NCI-H226 (cell line): ENCODE data around the gene KDSR.

Experiments
- DNase-seq: peaks from one replicate; pipeline ENCODE4 v3.0.0-alpha.2; 2015

KDSR gene

DNA sequence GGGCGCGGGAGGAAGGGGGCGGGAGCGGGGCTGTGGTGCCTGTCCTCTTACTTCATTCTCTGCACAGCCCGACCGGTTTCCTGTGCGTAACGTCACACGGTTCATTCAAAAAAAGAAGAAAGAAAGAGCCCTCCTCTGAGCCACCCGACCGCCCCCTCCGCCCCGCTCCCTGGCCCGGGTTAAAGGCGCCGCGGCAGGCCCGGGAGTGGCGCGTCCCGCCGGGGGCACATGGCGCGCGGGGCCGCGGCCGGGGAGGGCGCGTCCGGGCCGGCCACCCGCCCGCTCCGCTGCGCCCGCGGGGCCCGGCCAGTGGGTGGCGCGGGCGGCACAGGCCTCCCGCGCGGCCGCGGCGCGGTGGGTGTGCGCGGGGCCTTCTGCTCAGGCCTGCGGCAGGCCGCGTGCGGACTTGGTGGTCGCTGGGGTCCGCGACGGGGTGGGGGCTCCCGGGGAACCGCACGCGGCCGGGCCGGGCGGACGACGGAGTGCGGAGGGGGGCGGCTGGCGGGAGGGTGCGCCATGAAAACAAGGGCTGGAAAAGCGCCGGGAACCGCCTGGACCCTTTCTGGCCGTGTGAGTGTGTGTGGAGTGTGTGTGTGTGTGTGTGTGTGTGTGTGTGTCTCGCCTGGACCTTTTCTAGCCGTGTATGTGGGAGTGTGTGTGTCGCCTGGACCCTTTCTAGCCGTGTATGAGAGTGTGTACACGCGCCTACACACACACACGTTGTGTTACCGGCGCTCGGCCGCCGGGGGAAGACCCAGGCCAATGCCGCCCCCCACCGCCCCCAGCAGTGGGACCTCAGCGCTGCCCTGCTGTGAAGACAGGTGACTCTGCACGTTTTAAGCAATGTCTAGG, 46.7 kb downstream of the KDSR start:
- peak; percentile 48 for DNase-seq

DNA sequence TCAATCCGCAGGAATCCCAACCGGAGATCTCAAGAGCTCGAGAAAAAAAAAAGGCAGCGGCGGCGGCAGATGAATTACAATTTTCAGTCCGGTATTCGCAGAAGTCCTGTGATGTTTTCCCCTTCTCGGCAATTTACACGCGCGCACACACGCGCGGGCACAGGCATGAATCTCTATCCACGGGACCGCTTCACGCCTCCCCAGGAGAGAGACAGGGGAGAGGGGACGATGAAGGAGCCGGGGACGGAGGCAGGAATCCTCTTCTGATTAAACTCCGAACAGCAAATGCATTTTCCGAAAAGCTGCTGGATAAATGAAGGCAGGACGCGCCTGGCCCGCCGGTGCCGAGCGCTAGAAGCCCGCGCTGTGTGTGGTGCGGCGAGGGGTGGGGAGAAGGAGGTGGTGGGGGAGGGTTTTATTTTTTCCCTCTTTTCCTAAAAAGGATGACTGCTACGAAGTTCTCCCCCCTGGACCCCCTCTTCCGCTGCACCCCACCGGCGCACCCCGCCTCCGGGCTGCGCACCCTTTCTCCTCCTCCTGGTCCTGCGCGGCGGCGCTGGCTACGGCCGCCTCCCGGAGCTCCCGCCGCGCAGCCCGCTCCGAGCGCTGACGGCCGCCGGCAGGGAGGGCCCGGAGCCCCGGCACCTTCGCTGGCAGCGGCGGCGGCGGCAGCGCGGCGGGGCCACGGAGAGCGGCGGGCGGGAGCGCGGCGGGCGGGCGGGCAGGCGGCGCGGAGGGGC, 47.5 kb downstream of the KDSR start, which contains the start of gene BCL2:
Gene BCL2, minus strand, starts transcription at position 387 of the 740 bp plus-strand sequence.
- DNase-seq = no peak

DNA sequence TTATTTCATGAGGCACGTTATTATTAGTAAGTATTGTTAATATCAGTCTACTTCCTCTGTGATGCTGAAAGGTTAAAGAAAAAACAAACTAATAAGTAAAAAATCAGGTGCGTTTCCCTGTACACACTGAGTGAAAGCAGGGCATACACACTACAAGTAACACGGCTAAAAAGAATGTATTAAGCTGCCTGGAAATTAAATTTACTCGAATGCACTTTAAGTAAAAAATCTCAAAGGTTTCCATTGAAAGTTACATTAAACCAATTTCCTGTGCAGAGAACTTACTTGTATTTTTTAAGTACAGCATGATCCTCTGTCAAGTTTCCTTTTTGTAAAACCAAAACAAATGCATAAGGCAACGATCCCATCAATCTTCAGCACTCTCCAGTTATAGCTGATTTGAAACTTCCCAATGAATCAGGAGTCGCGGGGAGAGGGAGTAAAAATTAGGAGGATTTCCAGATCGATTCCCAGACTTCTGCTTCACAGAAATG, 48.1 kb downstream of the KDSR start:
- no peak for DNase-seq

DNA sequence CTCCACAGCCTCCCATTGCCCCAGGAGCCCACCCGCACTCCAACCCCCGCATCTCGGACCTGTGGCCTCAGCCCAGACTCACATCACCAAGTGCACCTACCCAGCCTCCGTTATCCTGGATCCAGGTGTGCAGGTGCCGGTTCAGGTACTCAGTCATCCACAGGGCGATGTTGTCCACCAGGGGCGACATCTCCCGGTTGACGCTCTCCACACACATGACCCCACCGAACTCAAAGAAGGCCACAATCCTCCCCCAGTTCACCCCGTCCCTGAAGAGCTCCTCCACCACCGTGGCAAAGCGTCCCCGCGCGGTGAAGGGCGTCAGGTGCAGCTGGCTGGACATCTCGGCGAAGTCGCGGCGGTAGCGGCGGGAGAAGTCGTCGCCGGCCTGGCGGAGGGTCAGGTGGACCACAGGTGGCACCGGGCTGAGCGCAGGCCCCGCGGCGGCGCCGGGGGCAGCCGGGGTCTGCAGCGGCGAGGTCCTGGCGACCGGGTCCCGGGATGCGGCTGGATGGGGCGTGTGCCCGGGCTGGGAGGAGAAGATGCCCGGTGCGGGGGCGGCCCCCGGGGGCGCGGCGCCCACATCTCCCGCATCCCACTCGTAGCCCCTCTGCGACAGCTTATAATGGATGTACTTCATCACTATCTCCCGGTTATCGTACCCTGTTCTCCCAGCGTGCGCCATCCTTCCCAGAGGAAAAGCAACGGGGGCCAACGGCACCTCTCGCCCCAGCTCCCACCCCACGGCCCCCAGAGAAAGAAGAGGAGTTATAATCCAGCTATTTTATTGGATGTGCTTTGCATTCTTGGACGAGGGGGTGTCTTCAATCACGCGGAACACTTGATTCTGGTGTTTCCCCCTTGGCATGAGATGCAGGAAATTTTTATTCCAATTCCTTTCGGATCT, 48.8 kb downstream of the KDSR start:
- DNase-seq = no peak

DNA sequence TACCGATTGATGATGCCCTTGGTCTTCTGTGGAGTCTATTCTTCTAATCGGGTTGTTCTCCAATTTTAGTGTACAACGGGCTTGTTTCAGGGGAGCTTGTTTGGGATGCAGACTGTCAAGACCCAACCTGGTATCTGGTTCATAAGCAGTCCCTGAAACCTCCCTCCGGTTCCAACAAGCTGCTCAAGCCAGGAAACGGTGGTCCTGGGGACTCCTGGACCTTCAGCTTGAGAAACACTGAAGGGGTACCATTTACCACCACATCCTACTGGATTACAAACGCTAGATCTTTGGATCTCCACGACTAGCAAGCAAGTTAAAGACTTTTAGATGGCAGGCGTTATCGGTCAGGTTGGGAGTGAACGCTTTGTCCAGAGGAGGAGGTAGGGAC, 49.5 kb downstream of the KDSR start:
- no peak for DNase-seq

DNA sequence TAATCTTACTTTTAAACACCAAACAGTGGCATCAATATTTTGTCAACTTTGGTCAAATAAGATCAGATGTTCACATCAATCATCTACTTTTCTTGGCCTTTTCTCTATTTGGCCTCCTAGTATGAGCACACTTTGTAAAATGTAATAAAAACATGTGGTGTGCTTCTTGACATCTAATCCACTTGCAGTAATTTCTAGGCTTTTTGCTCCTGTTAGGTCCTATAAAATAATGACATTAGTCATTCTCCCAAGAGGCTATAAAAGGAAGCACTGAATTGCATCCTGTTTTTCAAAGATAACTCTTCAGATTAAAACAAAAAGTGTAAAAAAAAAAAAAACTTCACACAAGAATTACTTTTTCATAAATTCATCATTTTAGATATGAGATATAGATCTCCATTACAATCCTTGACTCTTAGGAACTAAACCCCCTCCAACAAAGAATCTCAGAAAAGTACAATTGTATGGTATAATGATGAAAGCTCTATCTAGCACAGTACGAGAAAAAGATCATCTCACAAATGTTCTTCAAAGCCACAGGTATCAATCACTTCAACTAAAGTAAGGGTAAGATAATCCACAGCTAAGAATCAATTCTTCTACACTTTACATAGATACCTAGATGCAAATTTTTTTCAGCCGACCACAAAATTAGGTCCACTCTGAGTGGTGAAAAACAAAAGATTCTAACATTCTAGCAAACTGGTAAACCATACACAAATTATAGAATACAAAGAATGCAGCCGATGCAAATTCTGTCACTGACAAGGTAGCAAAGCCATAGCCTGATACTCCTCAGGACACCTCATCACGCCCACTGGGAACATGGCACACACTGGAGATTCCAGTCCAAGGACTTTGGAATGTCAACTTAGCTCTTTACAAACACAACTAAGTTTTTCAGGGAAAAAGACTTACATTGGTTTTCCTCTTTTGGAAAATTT, 50.1 kb downstream of the KDSR start:
- no peak for DNase-seq

DNA sequence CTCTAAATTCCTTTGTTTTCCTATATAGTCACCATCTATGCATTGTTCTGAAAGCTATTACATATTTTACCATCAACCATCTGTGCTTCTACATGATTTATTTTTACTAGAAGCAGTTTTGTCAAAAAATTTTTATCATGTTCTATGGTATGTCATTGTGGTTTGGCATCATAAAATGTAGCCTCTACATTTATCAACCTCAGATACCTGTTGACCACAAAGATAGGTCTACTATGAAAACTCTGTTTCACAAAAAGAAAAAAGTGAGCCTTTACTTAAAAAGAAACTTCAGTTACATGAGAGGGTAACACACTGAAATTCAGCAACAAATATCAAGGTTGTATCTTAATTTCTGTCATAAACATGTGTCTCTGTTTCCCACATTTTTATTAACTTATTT, 51.1 kb downstream of the KDSR start:
- peak; percentile 39 for DNase-seq

DNA sequence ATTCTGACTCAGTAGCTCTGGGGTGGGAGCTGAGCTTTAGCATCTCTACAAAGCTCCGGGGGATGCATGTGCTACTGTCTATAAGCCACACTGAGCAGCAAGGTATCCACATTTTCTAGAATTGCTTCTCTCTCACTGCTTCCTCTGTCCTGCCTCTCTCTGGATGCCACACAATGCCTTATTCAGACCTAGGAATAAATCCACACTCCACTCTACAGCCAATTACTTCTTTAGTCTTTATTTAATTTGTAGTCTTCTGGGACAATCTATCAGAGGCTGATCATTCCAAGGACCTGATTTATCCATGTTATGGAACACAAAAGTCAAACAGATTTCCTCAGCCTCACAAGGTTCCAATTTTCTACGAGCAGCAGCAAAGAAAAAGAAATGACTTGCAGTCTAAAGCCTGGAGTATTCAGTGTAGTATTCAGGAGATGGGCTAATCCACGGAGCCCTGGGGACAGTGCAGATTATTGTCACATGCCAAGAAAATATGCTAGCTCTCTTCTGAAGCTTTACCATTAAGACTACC, 51.8 kb downstream of the KDSR start:
- DNase-seq = no peak

DNA sequence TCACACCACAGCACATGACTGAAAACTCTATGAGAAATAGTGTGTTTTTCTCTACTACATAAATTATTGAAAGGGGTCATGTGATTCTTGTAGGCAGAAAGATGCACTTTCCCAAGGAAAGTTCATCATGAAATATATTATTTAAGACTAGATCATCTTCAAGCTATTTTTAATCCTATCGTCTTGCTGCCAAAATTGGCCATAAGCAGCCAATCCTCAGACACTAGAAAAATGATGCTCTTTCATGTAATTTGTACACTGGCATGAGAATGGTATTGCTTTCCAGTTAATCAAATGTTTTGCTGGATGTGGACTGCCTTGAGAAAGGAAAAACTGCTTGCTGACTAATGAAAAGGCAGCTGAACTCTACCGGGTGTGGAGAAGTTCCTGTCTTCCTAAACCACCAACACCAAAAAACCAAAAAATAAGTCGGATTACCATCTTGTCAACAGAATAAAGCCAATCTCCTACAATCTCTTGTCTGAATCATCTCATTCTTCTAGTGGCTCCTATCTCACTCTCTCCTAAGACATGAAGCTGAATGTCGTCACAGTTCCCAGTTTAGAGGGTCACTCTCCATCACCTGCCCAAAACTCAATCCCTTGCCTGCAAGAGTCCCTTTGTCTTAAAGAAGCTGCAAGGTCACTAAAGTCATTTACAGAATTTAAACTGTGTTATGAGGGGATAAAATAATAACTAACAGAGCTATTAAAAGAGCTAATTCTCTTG, 52.8 kb downstream of the KDSR start:
- no peak for DNase-seq

DNA sequence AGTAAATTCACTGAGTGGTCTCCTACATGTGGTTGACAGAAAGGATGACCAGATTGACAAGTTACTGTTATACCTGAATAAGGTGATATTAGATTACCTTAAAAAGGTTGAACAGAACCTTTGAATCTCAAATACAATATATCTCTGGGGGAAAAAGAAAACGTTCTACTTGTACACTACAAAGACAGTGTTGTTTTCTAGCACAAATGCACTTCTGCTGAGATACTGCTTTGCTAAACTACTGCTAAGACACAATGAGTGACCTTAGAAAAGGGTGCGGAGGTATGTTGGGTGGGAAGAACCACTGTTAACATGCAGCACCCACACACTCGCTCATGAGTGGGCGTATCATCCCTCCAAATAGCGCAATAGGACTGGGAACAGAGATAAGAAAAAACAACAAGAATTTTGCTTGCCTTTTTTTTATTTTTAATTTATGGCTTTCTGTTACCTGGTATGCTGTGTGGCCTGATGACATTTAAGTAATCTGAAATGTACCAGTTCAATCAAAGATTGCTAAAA, 53.5 kb downstream of the KDSR start:
- no peak for DNase-seq

DNA sequence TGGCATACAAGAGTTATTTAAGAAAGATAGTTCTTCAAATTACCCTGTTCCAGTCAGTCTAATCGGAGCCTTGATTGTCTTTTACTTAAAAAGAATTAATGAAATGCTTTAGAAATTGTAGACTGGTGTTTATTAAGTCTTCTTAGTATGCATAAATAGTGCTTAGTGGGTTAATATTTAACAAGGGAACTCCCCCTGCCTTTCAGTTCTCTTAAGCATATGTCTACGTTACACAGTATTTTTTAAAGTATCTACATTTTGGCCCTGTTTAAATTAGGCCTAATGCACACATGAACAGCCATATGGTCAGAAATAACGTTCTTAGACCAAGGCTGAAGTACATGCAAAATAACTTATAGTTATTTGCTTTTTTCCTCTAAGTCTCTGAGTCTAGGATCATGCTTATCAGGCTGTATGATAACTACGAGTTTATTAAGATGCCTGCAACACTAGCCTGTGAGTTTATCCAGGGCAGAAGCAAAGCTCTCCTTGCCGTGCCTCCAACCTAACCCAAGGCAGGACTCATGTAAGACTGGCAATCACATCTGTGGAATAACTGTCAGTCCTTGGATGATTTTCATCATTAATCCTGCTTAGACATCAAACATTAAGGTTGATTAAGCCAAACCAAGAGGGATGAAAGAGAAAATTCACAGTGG, 54.1 kb downstream of the KDSR start:
- no peak for DNase-seq

DNA sequence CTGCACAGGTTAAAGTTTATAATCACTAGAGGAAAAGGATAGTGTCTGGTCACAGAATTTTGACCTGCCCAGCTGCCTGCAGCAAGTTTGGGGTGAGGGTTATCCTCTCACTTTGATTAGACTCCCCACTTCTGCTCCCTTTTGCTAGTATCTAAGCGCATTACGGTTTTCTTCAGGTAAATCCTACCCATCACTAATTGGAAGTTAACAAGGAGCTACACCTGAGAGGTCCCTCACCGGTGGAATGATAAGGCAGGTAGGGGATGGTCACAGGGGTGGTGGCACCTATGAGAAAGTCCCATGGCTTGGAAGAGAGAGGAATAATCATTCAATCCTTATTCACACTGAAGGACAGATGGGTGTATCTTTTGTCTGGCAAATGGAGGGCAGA, 55.0 kb downstream of the KDSR start:
- DNase-seq = no peak

DNA sequence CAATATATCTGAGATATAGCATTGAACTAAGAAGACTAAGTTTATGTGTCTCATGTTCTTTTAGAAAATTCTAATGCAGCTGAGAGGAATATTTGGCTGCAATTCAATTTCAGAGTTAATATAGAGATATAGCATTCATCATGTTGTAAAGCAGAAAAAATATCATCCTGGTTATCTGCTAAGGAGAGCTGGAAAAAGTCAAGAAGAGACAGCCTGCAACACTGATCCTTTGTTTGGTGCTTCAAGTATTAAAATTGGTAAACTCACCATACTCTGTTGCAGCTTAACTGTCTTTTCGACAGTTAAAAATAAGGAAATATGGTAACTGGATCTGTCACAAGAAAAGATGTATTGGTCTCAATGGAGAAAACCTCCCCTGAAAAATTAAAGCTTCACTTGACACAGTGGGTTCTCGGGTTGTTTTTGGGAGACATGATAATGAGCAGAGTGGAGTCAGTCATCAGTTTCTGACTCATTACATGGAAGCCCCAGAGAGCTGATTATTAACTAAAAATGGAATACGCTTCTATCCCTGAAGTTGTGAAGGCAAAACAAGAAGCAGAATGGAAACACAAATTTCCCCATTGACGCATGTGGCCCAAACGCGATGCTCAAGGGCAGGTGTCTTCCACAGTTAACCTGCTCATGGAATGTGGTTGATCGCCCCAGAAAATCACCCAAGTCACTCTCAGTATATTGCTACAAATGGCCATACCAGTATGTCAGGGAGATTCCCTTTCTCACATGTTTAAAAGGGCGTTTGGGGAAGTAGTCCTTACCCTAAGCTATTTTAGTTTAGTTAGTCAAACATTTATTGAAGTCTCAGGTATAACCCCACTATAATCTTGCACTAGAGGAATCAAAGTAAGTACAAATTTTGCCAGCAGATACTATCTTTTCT, 55.6 kb downstream of the KDSR start:
- no peak for DNase-seq

DNA sequence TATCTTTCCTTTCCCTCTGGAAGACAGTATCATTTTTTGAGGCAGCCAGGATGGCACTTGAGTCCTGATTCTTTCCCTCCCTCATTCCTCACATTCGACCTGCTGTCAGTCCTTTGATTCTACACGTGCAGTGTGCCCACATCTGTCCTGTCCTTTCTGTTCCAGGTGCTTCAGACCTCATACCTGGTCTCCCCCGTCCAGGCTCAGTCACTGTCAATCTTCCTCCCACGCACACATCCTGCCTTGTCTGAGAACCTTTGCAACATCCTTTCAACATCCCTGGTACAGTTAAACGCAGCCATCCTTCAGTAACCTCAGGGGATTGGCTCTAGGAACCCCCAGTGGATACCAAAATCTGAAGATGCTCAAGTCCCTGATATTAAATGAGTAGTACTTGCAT, 57.6 kb downstream of the KDSR start:
- no peak for DNase-seq

DNA sequence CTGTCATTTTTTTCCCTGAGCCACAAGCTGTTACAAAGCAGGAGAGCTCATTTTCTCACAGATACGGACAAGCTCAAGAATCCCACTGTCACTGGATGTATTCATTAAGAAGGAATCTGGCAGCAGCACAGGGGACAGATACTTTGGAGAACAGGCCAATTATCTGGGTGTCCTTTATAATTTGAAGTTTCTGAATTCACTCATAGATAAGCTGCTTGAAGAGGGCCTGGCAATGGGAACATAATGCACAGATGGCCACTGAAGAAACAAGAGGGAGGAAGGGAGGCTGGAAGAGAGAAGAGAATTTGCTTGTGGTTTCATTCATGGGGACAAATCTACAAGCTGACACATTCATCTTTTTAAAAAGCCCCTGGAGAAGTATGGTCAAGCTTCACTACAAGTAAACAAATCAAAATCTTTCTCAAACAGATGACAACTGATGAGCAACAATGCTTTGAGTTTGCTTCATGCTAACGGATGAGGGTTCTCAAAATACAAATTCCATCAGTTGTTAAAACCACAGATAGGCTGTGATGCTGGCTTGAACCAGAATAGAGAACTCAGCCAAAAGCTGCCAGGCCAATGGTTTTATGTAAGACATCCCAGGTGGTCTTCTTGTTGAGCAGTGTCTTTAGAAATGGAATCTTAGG, 59.3 kb downstream of the KDSR start:
- no peak for DNase-seq

DNA sequence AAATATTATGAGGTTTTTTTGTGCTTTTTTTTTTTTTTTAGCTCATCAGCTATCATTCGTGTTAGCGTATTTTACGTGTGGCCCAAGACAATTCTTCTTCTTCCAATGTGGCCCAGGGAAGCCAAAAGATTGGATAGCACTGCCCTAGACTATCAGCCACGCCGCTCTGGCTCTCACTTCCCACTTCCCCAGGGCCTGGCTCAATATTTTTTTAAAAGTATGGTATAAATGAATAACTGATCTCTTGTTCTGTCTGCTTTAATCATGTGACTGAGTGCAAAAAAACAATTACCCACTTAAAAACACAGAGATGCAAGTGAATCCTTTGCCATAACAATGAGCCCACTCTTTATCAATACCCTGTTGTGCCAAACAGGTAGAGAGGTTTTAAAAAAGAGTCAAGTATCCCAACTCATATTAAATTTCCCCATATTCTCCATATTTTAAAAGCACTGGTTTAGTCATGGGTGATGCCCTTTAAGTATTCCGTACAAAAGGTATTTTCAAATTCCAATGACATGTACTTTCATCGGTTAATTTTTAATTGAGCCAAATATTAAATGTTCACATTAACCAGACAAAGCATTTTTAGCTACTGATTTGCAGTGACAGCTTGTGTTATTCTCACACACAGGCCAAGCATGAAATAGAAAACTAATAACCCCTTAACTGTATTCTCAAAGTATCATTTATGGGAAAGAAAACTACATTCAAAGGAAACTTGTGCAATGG, 60.0 kb downstream of the KDSR start:
- no peak for DNase-seq

DNA sequence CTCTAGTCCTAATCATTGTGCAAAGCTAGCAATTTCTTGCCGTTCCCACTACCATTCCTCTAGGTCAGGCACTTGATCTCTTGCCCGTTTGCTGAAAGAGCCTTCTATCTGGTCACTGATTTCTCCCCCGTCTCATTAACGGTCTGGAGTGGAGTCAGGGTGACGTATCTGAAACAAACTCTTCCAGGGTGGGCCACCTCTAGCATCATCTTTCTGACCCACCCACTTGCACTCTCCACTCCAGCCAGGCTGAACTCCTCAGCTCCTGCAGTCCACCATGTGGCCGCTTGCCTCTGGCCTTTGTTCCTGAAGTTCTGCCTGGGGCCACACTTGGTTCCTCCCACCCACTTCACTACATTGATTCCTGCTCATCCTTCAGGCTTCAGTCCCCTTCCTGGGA, 60.8 kb downstream of the KDSR start:
- DNase-seq = no peak

DNA sequence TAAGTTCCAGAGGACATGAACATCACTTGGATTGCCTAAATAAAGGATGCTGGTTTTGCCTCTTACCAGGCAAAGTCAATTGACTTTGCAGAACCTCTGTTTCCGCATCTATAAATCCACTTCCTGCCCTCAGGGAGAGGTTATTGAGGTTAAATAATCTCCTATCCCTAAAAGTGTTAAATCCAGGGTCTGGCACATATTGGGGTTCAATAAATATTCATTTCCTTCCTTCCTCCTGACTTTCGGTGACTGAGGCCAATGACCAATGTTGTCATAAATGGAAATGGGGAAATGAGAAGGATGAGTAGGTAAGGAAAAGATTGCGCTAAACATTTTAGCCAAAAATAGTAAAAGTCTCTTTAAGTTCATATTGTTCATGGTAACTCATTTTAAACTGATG, 63.5 kb downstream of the KDSR start:
- no peak for DNase-seq
